CD4-positive, alpha-beta T cell treated with Interleukin-17A for 1 hour (primary cell): Measurements from ENCODE around the gene VEGFA.

Experiments used
- DNase-seq: peaks from one replicate; pipeline ENCODE4 v3.0.0-alpha.2; 2020

VEGFA gene

DNA sequence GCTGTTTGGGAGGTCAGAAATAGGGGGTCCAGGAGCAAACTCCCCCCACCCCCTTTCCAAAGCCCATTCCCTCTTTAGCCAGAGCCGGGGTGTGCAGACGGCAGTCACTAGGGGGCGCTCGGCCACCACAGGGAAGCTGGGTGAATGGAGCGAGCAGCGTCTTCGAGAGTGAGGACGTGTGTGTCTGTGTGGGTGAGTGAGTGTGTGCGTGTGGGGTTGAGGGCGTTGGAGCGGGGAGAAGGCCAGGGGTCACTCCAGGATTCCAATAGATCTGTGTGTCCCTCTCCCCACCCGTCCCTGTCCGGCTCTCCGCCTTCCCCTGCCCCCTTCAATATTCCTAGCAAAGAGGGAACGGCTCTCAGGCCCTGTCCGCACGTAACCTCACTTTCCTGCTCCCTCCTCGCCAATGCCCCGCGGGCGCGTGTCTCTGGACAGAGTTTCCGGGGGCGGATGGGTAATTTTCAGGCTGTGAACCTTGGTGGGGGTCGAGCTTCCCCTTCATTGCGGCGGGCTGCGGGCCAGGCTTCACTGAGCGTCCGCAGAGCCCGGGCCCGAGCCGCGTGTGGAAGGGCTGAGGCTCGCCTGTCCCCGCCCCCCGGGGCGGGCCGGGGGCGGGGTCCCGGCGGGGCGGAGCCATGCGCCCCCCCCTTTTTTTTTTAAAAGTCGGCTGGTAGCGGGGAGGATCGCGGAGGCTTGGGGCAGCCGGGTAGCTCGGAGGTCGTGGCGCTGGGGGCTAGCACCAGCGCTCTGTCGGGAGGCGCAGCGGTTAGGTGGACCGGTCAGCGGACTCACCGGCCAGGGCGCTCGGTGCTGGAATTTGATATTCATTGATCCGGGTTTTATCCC lies at the start of gene VEGFA:
VEGFA (plus strand) TSS at position 686 of the 846 bp plus-strand sequence.
- peak; percentile 88 for DNase-seq

DNA sequence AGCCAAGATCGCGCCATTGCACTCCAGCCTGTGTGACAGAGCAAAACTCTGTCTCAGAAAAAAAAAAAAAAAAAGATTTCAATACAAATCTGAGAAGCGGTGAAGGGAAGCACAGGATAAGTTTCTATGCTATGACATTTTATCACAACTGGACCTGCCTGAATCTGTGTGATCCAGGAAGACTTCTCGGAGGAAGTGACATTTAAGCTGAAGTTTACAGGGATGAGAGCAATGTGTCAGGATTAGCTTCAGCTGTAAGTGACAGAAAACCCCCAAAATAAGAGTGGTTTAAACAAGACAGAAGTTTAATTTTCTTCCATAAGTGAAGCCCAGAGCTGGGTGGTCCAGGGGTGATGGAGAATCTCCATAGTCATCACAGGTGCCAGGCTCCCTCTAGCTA lies 49.0 kb upstream of the VEGFA start:
- no peak for DNase-seq

DNA sequence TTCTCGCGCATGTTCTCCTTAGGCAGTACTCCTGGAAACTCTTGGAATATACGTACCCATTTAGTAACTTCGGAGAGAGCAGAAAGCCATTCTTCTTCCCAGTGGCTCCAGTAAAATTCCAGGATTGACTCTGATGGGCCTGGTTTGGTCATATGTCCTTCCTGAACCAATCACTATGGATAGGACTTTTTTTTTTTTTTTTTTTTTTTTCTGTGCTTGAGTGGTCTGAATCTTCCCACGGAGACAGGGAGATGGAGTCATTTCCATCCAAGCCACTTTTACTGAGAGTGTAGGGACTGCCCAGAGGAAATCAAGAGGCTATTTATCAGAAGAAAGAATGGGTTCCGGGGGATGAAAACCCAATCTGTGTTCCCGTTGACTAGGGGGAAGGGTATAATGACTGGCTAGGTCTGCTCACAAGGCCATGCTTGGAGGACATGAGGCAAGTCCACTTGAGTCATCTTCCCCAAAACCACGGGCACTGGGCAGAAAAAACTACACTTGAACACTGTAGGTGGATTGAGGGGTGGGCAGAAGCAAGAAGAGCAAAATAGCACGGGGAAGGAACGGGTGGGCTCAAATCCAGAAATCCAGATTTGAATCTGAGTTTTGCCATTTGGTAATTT lies 47.0 kb upstream of the VEGFA start:
- DNase-seq = no peak

DNA sequence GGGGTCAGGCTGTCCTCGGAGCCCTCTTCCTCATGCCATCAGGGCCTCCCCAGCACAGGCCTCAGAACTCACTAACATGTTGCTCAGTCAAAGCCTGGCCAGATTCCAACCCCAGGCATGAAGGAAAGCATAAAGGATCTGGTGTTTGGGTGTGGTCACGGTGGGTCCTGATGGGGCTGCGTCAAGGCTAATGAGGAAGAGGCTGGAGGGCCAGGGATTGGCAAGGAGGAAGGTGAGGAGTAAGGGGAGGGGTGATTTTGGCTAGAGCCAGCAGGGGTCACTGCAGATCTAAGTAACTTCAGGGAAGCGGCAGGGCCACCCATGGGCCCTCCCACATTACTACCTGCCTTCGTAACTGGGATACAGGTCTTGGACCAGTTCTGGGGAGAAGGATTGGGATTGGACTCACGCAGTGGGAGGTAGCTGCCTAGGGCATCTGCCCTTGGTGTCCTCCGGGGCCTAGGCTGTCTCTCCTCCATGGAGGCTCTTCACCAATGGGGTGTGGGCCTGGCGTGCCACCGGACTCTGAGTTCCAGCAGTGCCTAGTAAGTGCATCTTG lies 46.2 kb upstream of the VEGFA start:
- peak; percentile 70 for DNase-seq

DNA sequence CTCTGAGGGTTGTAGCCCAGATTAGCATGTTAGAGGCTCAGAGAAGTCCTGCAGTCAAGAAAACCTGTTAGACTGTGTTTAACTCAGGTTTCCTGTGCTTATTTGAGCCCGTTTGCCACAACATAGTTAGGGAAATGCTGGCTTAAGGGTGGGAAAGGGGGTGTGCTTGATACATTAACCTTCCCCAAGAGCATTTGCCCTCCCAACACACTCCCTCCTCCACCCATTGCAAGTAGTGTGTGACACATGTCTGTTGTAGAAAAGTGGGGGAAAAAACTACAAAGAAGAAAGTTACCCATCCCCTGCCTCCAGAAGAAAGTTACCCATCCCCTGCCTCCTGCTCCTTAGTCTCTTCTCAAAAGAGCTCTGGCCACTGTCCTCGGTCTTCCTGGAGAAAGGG lies 45.7 kb upstream of the VEGFA start:
- DNase-seq = no peak

DNA sequence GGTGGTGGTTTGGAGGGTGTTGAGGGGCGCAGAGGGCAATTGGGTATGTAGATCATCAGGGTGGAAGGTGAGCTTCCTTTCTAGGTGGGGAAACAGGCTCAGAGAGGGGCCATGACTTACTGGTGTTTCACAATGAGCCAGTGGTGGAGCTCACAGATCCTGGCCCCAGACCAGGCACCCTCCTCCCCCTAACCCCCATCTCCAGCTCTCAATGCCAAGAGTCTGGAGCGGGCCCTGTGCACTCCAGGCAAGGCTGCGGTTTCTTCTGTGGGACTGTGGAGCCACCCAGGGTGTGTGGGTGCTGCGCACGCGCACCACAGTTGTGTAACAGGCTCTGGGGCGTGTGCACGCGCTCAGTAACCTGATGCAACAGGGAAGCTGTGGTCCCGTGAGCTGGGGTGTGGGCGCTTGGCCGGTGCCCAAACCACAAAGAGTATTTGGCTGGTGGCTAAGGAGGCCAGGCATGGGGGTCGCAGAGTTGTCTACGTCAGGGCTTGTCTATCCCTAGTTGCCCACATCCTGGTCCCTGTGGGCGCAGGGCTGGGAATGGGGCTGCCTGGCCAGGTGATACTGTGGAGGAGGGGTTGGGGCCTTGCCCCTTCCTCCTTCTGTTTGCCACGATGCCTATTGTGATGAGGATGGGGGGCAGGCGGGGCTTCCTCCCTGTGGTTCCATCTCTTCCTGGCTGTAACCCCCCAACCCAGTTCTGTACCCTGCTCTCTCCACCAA lies 44.9 kb upstream of the VEGFA start:
- DNase-seq = peak; percentile 71

DNA sequence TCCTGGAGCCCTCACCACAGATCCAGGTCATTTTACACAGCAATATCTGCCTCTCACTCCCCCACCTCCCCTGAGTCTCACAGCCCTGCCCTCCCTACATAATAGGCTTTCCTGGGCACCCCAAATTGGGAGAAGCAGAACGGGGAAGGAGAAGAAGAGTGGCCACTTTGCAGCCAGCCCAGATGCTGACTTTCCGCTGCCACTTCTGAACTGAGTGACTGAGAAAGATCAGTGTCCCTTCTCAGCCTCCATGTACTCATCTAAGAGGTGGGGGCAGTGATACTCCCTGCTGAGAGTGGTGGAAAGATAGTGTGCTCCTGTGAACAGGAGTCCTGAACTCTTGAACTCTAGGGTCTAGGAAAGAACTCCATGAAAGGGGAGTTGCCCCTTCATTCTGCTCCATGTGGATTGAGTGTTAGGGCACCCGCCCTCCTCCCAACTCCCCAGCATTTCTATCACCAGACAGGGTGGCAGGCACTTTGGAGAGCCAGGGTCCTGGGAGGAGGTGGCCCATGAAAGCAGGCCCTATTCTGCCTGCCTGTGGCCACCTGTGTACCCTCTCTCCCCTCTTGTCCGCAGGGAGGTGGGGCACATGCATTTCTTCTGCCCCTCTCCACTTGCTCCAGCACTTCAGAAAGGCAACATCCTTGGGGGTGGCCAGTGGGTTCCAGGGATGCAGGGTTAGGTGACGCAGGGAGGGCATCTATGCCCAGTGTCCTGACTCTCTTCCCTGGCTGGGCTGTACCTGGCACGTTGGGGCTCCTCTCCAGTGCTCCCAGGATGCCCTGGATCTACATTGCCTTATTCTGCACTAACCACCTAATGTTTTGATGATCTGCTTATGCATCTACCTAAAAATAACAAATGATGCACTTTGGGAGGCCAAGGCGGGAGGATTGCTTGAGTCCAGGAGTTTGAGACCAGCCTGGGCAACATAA lies 44.1 kb upstream of the VEGFA start:
- DNase-seq = no peak

DNA sequence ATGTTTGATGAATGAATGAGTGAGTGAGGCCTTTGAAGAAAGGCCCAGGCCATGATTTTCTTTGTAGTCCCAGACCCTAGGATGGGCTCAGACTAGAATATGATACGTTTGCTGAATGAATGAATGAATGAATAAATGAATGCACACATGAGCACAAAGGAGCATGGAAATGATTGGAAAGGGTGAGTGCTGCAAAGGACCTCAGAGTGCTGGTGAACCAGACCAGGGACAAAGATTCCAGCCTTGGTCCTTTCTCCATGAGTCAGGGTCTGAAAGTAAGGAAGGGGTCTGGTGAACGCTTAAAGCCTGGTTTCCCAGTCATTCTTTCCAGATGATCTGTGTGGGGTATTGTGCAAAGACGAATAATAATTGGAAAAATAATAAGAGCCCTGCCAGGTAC lies 42.4 kb upstream of the VEGFA start:
- DNase-seq = no peak

DNA sequence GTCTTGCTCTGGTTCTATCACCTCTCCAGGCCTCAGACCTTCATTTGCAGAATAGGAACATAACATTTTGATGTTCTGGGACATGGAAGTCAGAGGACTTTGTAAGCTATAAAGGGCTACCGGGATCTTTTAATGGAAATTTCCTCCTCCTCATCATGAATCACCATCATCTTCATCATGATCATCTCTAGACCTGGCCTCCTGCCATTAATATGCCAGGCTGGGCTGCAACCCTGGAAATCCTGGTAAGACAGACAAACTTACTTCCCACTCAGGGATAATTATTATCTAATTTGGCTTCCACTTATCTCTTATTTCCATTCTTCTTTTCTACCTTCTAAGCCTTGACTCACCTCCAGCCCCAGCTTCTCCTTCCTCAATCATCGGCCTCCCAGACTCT lies 41.4 kb upstream of the VEGFA start:
- no peak for DNase-seq

DNA sequence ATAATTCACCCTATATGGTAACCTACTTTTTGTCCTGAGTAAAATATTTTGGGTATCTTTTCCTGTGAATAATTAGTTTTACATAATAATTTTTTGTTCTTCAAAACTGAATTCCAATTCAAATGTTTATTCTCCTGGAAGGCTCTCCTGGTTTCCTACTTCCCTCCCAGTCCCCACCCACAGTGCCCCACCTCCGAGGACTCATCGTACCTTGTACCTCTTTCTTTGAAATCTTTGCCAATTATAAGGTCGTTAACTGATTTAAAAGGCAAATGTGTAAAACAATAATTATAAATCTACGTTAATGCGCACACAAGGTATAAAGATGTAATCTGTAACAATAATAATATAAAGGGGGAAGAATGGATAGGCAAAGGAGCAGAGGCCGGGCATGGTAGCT lies 40.5 kb upstream of the VEGFA start:
- no peak for DNase-seq

DNA sequence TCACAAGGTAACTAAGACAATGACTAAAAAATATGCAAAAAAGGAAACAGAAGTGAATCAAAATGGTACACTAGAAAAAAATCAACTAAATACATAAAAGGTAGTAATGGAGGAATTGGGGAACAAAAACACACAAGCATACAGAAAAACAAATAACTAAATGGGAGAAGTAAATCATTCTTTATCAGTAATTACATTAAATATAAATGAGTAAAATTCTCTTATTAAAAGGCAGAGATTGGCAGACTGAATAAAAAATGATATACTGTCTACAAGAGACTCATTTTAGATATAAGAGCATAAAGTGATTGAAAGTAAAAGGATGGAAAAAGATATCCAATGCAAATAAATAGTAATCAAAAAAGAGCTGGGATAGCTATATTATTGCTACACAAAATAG lies 39.4 kb upstream of the VEGFA start:
- no peak for DNase-seq

DNA sequence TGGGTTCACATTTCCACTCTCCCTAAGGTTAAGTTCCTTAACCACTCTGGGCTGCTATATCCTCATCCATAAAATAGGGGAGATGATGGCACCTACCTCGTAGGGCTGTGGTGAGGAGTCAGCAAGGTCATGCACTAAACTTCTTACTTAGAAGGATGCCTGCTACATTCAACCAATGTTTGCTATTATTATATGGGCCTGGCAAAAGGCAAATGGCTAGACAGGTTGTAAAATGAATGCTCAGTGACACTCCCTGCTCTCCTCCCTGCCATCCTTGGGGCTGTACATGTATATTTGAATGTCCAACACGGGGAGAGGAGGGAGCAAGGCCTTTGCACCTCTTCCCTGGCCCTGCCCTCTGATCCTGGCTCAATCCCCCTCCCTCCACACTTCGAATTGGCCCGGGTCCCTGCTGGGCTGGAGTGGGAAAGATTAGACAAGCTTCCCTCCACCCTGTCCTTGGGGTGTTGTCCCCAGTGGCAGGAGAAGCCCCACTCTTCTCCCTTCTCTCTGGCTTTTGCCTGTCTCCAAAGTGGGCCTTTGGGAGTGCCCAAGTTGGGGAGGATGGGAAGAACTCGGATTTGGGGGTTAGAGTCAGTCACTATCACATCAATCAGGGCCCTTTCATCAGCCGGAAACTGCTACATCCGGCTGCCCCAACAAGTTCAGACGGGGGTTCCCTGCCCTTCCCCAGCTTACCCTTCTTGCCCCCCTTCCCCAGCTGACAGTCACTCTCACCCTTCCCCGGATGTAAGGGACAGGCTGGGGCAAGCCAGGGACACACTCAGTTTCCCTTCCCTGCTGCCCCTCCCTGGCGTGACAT lies 36.3 kb upstream of the VEGFA start:
- peak; percentile 63 for DNase-seq

DNA sequence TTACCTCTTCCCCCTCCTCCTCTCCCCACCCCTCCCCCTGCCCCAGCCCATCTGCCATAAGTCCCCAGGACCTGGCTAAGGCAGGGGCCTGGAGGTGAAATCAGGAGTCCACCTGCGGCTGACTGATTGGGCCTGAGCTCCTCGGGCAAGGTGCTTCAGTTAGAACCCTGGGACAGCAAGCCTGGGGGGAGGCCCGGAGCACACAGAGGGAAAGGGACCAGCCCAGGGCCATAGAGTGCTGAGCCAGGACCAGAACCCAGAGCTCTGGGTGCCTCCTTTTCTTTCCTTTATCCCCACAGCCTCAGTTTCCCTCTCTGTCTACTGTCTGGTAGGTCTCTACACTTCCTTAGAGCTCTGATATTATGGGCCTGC lies 35.7 kb upstream of the VEGFA start:
- DNase-seq = no peak

DNA sequence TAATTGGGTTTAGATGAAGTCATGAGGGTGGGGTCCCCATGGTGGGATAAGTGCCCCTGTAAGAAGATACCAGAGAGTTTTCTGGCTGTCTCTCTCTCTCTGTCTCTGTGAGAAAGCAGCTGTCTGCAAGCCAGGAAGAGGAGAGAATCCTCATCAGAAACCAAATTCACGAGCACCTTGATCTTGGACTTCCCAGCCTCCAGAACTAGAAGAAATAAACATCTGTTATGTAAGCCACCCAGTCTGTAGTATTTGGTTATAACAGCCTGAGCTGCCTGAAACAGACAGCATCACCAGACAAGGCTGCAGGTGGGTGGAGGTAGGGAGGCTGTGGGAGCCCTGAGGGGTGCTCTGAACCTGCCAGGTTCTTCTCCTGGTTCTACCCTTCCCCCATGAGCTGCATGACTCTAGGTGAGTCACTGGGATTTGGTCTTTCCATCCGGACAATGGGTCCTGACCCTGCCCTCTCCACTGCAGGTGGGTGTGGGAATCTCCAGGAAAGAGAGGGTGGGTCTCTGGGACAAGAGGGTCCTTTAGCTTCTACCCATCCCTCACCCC lies 34.3 kb upstream of the VEGFA start:
- DNase-seq = no peak

DNA sequence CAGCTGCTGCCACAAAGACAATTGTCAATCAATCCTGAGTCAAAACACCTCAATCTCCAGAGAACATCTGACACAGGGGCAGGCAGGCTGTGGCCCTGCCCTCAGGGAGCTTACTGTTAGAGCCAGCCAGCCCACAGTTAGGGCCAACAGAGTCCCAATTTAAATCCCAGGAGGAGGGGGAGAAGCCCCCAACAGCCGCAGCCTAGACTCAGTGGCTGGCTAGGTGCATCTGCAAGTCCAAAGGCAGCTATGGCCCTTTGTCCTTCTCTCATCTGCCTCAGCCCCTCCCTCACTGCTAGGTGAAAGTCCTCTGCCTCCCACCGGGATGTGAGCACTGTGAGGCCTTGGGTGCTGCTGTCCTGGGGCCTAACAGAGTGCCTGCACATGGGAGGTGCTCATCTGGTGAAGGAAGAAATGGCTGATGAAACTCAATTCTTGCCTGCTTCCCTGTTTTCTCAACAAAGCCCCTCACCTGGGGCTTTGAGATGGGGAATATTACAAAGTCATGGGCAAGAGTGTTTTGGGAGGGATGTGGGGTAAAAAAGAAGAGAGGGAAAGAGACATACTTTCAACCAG lies 33.7 kb upstream of the VEGFA start:
- DNase-seq = no peak

DNA sequence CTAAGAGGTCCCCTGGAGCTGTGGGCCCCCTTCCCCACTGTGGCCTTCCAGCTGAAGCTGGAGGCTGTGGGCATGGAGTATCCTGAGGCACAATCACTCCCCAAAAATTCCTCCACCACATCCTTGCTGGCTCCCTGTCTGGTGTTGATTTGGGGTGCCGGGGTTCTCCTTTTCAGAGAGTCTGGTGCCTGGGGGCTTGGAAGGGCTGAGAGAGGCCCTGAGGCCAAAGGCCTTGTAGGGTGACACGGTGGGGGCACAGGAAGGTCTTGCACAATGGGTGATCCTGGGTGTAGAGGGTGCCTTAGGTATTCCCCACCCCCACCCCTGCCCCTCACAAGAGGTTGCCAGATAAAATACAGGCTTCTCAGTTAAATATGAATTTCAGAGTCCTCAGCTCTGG lies 33.2 kb upstream of the VEGFA start:
- DNase-seq = no peak

DNA sequence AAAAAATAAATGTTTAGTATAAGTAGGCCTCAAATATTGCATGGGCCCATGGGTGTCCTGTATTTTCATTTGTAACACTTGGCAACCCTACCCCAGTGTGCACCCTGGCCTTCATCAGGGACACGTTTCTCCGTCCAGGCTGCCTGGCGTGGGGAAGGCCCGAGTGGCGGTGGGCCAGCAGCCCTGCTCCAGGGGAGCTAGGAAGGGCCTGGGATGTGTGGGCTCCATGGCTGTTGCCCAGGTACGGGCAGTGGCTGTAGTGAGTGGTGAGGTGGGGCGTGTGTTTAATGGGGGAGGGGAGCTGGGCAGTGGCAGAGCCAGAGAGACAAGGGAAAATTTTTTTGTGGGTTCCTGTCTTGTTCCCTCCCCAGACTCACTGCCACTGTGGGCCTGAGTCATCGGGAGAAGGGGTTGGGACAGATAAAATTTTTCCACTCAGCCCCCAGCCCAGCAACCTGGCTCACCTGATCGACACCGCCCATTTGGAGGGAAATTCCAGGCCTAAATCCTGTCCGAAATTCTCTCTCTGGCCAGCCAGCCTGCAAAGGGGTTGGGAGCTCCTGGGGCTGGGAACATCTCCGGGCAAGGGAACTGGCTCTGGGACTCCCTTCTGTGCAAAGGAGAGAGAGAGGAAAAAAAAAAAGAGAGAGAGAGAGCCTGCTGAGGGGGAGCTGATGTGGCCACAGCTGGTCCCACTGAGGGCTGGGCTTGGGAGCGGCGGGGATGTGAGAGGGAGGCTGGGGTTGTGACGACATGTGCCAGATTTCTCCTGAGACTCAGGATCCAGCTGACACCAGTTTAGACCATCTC lies 32.5 kb upstream of the VEGFA start:
- no peak for DNase-seq

DNA sequence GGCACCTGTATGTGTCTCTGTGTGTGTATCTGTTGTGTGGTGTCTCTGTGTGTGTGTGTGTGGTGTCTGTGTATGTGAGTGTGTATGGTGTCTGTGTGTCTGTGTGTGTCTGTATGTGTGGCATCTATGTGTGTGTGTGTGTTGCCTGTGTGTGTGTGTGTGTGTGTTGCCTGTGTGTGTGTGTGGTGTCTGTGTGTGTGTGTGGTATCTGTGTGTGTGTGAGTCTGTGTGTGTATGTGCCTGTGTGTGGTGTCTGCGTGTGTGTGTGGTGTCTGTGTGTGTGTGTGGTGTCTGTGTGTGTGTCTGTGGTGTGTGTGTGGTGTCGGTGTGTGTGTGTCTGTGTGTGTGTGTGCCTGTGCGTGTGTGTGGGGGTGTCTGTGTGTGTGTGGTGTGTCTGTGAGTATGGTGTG lies 31.7 kb upstream of the VEGFA start:
- no peak for DNase-seq

DNA sequence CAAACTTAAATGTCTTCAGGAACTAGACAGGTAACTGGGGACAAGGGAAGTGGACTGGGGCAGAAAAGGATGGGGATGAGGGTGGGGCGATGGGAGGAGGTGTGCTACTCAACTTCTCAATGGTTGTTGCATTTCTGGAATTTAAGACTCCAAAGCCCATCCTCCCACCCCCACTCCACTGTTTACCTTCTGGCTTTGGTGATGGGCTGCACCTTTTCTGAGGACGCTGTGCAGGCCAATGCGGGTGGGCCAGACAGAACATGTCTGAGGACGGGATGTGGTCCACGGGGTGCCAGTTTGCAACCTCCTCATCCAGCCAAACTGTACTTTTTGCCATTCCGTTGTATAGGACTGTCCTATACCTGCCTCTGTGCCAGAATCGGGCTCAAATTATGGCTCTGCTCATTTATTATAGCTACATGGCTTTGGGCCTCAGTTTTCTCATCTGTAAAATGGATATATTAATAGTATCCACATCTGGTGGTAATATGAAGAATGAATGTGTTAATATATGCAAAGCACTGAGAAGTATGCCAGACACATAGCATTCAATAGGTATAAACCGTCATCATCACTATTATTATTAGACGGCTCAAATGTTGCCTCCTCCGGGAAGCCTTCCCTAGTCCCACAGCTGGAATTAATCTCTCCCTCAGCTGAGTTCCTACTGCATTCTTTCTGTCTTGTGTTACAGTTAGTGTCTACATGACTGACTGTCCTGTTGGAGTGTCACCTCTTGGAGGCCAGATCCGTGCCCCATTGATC lies 31.0 kb upstream of the VEGFA start:
- no peak for DNase-seq
